ENCODE data around the gene KLHDC4. TPM values are rescaled to one million over a fixed set of nuclear protein-coding genes. Genes with fewer than 3 reads are reported as not detected.
"Not testable (repeated sequence)": the region's sequence is repeated elsewhere in the genome, so short reads cannot be mapped to it uniquely, and the experiment has no call there.

Gene KLHDC4
- total RNA-seq, 2 experiments from 2014 or later: 65.9 to 70.2 TPM

- ChIA-PET POLR2A (no interaction called here), CTCF (no interaction called here)
- no peak for DNase-seq
- H3K9me3 Mint-ChIP-seq: no peaks in the 10 kb centered on the region
- H3K4me3 Mint-ChIP-seq: no peak overlapping the region
- no peaks in the 10 kb centered on the region for H3K27me3 Mint-ChIP-seq
- H3K4me1 Mint-ChIP-seq (ENCODE audit: low read depth): no peaks in the 10 kb centered on the region
- intact Hi-C loops (cut with micrococcal nuclease): no loop called here
- no peak overlapping the region for H3K27ac Mint-ChIP-seq
- H3K36me3 Mint-ChIP-seq: peaks cover 35% of the 10 kb centered on the region
These were observed 42.6 kb downstream of the KLHDC4 start for GRCh38 chr16:87723226-87723623.

GRCh38 chr16:87722590-87723225, 43.1 kb downstream of the KLHDC4 start:
- ChIA-PET POLR2A (no interaction called here), CTCF (no interaction called here)
- intact Hi-C loops (cut with micrococcal nuclease): no loop called here
- no peak for DNase-seq
- no peaks in the 10 kb centered on the region for H3K4me1 Mint-ChIP-seq (ENCODE audit: low read depth)
- H3K4me3 Mint-ChIP-seq: no peak overlapping the region
- H3K27me3 Mint-ChIP-seq: no peaks in the 10 kb centered on the region
- no peak overlapping the region for H3K27ac Mint-ChIP-seq
- H3K9me3 Mint-ChIP-seq: no peaks in the 10 kb centered on the region
- H3K36me3 Mint-ChIP-seq: peaks cover 38% of the 10 kb centered on the region

GRCh38 chr16:87721622-87722585, 43.9 kb downstream of the KLHDC4 start:
- no peak overlapping the region for H3K4me3 Mint-ChIP-seq
- intact Hi-C loops (cut with micrococcal nuclease): no loop called here
- no peak for DNase-seq
- no peak overlapping the region for H3K27ac Mint-ChIP-seq
- ChIA-PET CTCF (no interaction called here), POLR2A (no interaction called here)
- H3K27me3 Mint-ChIP-seq: no peaks in the 10 kb centered on the region
- H3K9me3 Mint-ChIP-seq: no peaks in the 10 kb centered on the region
- peaks cover 34% of the 10 kb centered on the region for H3K36me3 Mint-ChIP-seq
- no peaks in the 10 kb centered on the region for H3K4me1 Mint-ChIP-seq (ENCODE audit: low read depth)

- CTCF ChIA-PET: no interaction called here
- no peak for DNase-seq
- intact Hi-C loops (cut with micrococcal nuclease): no loop called here
- POLR2A ChIA-PET: no interaction called here
- H3K4me3 Mint-ChIP-seq: no peak overlapping the region
- peaks cover 26% of the 10 kb centered on the region for H3K36me3 Mint-ChIP-seq
- H3K27ac Mint-ChIP-seq: no peak overlapping the region
- H3K9me3 Mint-ChIP-seq: no peaks in the 10 kb centered on the region
- peaks cover under 1% of the 10 kb centered on the region for H3K4me1 Mint-ChIP-seq (ENCODE audit: low read depth)
- H3K27me3 Mint-ChIP-seq: no peaks in the 10 kb centered on the region
These were observed 45.3 kb downstream of the KLHDC4 start for GRCh38 chr16:87720446-87720845.

- POLR2A ChIA-PET; DNase-seq; H3K27ac Mint-ChIP-seq; H3K27me3 Mint-ChIP-seq; intact Hi-C loops (cut with micrococcal nuclease); H3K4me3 Mint-ChIP-seq; CTCF ChIA-PET; H3K9me3 Mint-ChIP-seq: not testable (repeated sequence)
- H3K36me3 Mint-ChIP-seq: peaks cover 30% of the 10 kb centered on the region
- H3K4me1 Mint-ChIP-seq (ENCODE audit: low read depth): peaks cover 14% of the 10 kb centered on the region
These were observed 47.0 kb downstream of the KLHDC4 start for GRCh38 chr16:87718831-87719230.

- ChIA-PET POLR2A (no interaction called here), CTCF (no interaction called here)
- H3K4me3 Mint-ChIP-seq: no peak overlapping the region
- no peak overlapping the region for H3K27ac Mint-ChIP-seq
- peaks cover 23% of the 10 kb centered on the region for H3K4me1 Mint-ChIP-seq (ENCODE audit: low read depth)
- H3K9me3 Mint-ChIP-seq: no peaks in the 10 kb centered on the region
- H3K36me3 Mint-ChIP-seq: peaks cover 24% of the 10 kb centered on the region
- DNase-seq: no peak
- no peaks in the 10 kb centered on the region for H3K27me3 Mint-ChIP-seq
- intact Hi-C loops (cut with micrococcal nuclease): no loop called here
These were observed 50.1 kb downstream of the KLHDC4 start for GRCh38 chr16:87715658-87716057.

GRCh38 chr16:87715231-87715630, 50.6 kb downstream of the KLHDC4 start:
- no peak for DNase-seq
- no peak overlapping the region for H3K4me3 Mint-ChIP-seq
- no peak overlapping the region for H3K27ac Mint-ChIP-seq
- intact Hi-C loops (cut with micrococcal nuclease): no loop called here
- H3K9me3 Mint-ChIP-seq: no peaks in the 10 kb centered on the region
- peaks cover 26% of the 10 kb centered on the region for H3K36me3 Mint-ChIP-seq
- H3K27me3 Mint-ChIP-seq: no peaks in the 10 kb centered on the region
- H3K4me1 Mint-ChIP-seq (ENCODE audit: low read depth): peaks cover 23% of the 10 kb centered on the region
- POLR2A ChIA-PET: no interaction called here
- CTCF ChIA-PET: interaction anchor here (0.8 kb wide), 1 partner anchor 134 kb away, joined by 3 read pairs; no protein-coding TSS in a partner anchor

- intact Hi-C loops (cut with micrococcal nuclease): loop anchor here (1.0 kb wide), 1 partner anchor 15 kb away; no protein-coding TSS in a partner anchor
- Mint-ChIP-seq H3K4me1 (ENCODE audit: low read depth) (peaks cover 23% of the 10 kb centered on the region), H3K27me3 (no peaks in the 10 kb centered on the region), H3K9me3 (no peaks in the 10 kb centered on the region), H3K27ac (peak overlapping the region; percentile 83), H3K36me3 (peaks cover 21% of the 10 kb centered on the region), H3K4me3 (no peak overlapping the region)
- ChIA-PET CTCF (interaction anchor here (1.9 kb wide), 1 partner anchor 11 kb away, joined by 7 read pairs; no protein-coding TSS in a partner anchor), POLR2A (interaction anchor here (0.6 to 1.1 kb wide), 2 partner anchors 11 to 18 kb away, joined by 3 read pairs; no protein-coding TSS in a partner anchor)
- peak; percentile 84 for DNase-seq
These were observed 52.1 kb downstream of the KLHDC4 start for GRCh38 chr16:87713451-87714229.

- H3K27ac Mint-ChIP-seq: peak overlapping the region; percentile 23
- H3K9me3 Mint-ChIP-seq: no peaks in the 10 kb centered on the region
- H3K27me3 Mint-ChIP-seq: no peaks in the 10 kb centered on the region
- ChIA-PET POLR2A (no interaction called here), CTCF (interaction anchor here (0.7 to 1.9 kb wide), 2 partner anchors 10 to 241 kb away, joined by 3 to 7 read pairs; no protein-coding TSS in a partner anchor)
- peaks cover 19% of the 10 kb centered on the region for H3K36me3 Mint-ChIP-seq
- no peak overlapping the region for H3K4me3 Mint-ChIP-seq
- H3K4me1 Mint-ChIP-seq (ENCODE audit: low read depth): peaks cover 23% of the 10 kb centered on the region
- DNase-seq: no peak
- intact Hi-C loops (cut with micrococcal nuclease): no loop called here
These were observed 53.5 kb downstream of the KLHDC4 start for GRCh38 chr16:87712184-87712762.

- Mint-ChIP-seq H3K27me3 (no peaks in the 10 kb centered on the region), H3K36me3 (peaks cover 22% of the 10 kb centered on the region), H3K4me1 (ENCODE audit: low read depth) (peaks cover 23% of the 10 kb centered on the region), H3K9me3 (no peaks in the 10 kb centered on the region), H3K4me3 (no peak overlapping the region), H3K27ac (no peak overlapping the region)
- ChIA-PET POLR2A (no interaction called here), CTCF (interaction anchor here (0.6 to 1.1 kb wide), 2 partner anchors 75 to 585 kb away, joined by 3 to 5 read pairs; no protein-coding TSS in a partner anchor)
- intact Hi-C loops (cut with micrococcal nuclease): no loop called here
- DNase-seq: no peak
These were observed 54.9 kb downstream of the KLHDC4 start for GRCh38 chr16:87710887-87711286.

- Mint-ChIP-seq H3K9me3 (no peaks in the 10 kb centered on the region), H3K4me3 (no peak overlapping the region), H3K36me3 (peaks cover 18% of the 10 kb centered on the region), H3K4me1 (ENCODE audit: low read depth) (peaks cover 19% of the 10 kb centered on the region), H3K27me3 (no peaks in the 10 kb centered on the region), H3K27ac (no peak overlapping the region)
- ChIA-PET CTCF (interaction anchor here (1.1 kb wide), 1 partner anchor 73 kb away, joined by 3 read pairs; no protein-coding TSS in a partner anchor), POLR2A (no interaction called here)
- DNase-seq: no peak
- intact Hi-C loops (cut with micrococcal nuclease): no loop called here
These were observed 56.1 kb downstream of the KLHDC4 start for GRCh38 chr16:87709677-87710076.
